OCI-LY1 (cell line): ENCODE data around the gene GALNT5.
A peak's percentile ranks its signal among the peaks of the same experiment; 100 is the strongest.

ENCODE experiments used
- H2AFZ ChIP-seq: fragments of 200-600 bp; sonication (generic), shearing (Covaris generic); 2 replicates; pipeline ENCODE4 v1.6.0; 2014; ENCODE audit warnings: antibody characterized with exemption, mild to moderate bottlenecking, low read length
- H3F3A ChIP-seq: fragments of 200-600 bp; sonication (generic), shearing (Covaris generic); 2 replicates; pipeline ENCODE4 v1.6.0; 2014; ENCODE audit warnings: mild to moderate bottlenecking, antibody characterized with exemption, low read length, moderate library complexity; ENCODE audit not compliant: insufficient read depth
- H3K27ac ChIP-seq: fragments of 200-600 bp; sonication (generic); 2 replicates; pipeline ENCODE4 v1.5.1; 2014; ENCODE audit warnings: low read length, mixed run types, mild to moderate bottlenecking, low read depth; ENCODE audit not compliant: poor library complexity, severe bottlenecking
- H3K27me3 ChIP-seq: fragments of 200-600 bp; sonication (generic); 2 replicates; pipeline ENCODE4 v1.6.0; 2014; ENCODE audit warnings: antibody characterized with exemption, mild to moderate bottlenecking, low read length, moderate library complexity; ENCODE audit not compliant: insufficient read depth
- H3K36me3 ChIP-seq: fragments of 200-600 bp; sonication (generic); 2 replicates; pipeline ENCODE4 v1.6.1; 2014; ENCODE audit warnings: mild to moderate bottlenecking, antibody characterized with exemption, low read length, moderate library complexity, mixed read lengths; ENCODE audit not compliant: insufficient read depth
- H3K4me1 ChIP-seq: fragments of 200-600 bp; sonication (generic); 2 replicates; pipeline ENCODE4 v1.5.1; 2014; ENCODE audit warnings: mild to moderate bottlenecking, low read length, moderate library complexity; ENCODE audit not compliant: insufficient read depth, severe bottlenecking
- H3K4me2 ChIP-seq: fragments of 200-600 bp; sonication (generic), shearing (Covaris generic); 2 replicates; pipeline ENCODE4 v1.6.1; 2014; ENCODE audit warnings: low read length
- H3K4me3 ChIP-seq: fragments of 200-600 bp; sonication (generic); 2 replicates; pipeline ENCODE4 v1.5.1; 2014; ENCODE audit warnings: low read length, low read depth, mild to moderate bottlenecking, mixed read lengths; ENCODE audit not compliant: poor library complexity, severe bottlenecking
- H3K79me2 ChIP-seq: fragments of 200-600 bp; shearing (Covaris generic); 2 replicates; pipeline ENCODE4 v1.6.1; 2016; ENCODE audit warnings: mixed run types, low read length, mixed read lengths; ENCODE audit not compliant: insufficient read depth
- H3K9ac ChIP-seq: fragments of 200-600 bp; sonication (generic), shearing (Covaris generic); 2 replicates; pipeline ENCODE4 v1.6.1; 2014; ENCODE audit warnings: mild to moderate bottlenecking, low read length, mixed read lengths
- H3K9me2 ChIP-seq: fragments of 200-600 bp; sonication (generic), shearing (Covaris generic); 2 replicates; pipeline ENCODE4 v1.6.1; 2014; ENCODE audit warnings: low read depth, mild to moderate bottlenecking, low read length, mixed read lengths
- H3K9me3 ChIP-seq: fragments of 200-600 bp; shearing (Covaris generic); 2 replicates; pipeline ENCODE4 v1.6.1; 2014; ENCODE audit warnings: low read length, mixed read lengths
- H4K20me1 ChIP-seq: fragments of 200-600 bp; sonication (generic), shearing (Covaris generic); 2 replicates; pipeline ENCODE4 v1.6.0; 2016; ENCODE audit warnings: mild to moderate bottlenecking, low read length; ENCODE audit not compliant: insufficient read depth
- EZH2 ChIP-seq: fragments of 200-600 bp; sonication (generic), shearing (Covaris generic); IDR thresholded peaks from 2 replicates; pipeline ENCODE4 v1.8.0; 2017; ENCODE audit warnings: borderline replicate concordance, mixed run types, mild to moderate bottlenecking, antibody characterized with exemption, low read length, moderate library complexity, mixed read lengths
- TF ChIP-seq, protein P1 (sequence below): fragments of 200-600 bp; sonication (generic), shearing (Covaris generic); IDR thresholded peaks from 2 replicates; pipeline ENCODE4 v1.5.1; 2017; ENCODE audit warnings: mild to moderate bottlenecking, antibody characterized with exemption, low read length, moderate library complexity, mixed read lengths

The GALNT5 gene

DNA sequence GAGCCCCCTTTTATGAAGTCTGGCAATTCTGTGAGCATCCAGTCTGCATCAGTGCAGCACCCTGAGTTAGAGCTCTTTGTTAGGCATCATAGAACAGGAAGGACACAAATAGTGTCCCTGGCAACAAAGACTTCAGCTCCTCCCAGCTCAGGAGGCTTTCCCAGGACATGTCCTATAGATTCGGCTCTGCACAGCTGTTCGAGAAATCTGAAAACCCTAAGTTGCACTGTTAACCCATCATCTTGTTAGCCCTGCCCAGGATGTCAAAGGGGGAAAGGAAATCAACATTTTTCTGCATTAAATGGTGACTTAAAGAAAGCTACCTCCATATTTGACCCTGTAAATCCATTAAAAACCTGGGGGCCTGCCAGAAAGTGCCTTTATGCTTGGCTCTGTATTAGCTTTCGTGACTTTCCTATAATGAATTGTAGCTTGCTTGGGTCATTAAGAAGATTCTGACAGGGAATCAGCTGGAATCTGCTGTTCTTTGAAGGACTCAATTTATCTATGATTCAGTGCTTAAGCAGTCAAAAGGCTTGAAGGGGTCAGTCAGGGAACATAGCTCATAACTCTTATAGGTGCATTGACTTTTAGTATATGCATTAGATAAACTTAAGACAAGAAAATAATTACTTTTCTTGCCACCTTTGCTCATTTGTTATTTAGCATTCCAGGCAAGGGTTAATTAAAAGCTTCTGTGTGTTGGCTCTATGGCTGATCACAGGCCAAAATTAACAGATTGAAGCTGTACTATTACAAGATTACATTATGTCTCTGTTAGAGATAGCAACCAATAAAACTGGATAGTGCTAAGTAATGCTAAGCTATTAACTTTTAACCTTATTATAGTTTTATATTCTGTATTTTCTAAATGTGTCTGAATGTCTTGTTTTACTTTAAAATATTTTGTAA is 47.6 kb downstream of the GALNT5 start:
- Histone ChIP-seq H3F3A (no peaks in the 10 kb centered on the region), H3K4me2 (no peak overlapping the region), H3K36me3 (no peaks in the 10 kb centered on the region), H4K20me1 (no peaks in the 10 kb centered on the region), H3K4me3 (no peak overlapping the region), H3K27me3 (no peaks in the 10 kb centered on the region), H3K9ac (no peak overlapping the region), H3K4me1 (no peaks in the 10 kb centered on the region), H3K27ac (no peak overlapping the region), H3K79me2 (no peaks in the 10 kb centered on the region), H2AFZ (no peak overlapping the region), H3K9me2 (no peaks in the 10 kb centered on the region), H3K9me3 (no peaks in the 10 kb centered on the region)
- no peak for TF ChIP-seq EZH2
- TF ChIP-seq, protein P1, sequence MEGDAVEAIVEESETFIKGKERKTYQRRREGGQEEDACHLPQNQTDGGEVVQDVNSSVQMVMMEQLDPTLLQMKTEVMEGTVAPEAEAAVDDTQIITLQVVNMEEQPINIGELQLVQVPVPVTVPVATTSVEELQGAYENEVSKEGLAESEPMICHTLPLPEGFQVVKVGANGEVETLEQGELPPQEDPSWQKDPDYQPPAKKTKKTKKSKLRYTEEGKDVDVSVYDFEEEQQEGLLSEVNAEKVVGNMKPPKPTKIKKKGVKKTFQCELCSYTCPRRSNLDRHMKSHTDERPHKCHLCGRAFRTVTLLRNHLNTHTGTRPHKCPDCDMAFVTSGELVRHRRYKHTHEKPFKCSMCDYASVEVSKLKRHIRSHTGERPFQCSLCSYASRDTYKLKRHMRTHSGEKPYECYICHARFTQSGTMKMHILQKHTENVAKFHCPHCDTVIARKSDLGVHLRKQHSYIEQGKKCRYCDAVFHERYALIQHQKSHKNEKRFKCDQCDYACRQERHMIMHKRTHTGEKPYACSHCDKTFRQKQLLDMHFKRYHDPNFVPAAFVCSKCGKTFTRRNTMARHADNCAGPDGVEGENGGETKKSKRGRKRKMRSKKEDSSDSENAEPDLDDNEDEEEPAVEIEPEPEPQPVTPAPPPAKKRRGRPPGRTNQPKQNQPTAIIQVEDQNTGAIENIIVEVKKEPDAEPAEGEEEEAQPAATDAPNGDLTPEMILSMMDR: no peak

DNA sequence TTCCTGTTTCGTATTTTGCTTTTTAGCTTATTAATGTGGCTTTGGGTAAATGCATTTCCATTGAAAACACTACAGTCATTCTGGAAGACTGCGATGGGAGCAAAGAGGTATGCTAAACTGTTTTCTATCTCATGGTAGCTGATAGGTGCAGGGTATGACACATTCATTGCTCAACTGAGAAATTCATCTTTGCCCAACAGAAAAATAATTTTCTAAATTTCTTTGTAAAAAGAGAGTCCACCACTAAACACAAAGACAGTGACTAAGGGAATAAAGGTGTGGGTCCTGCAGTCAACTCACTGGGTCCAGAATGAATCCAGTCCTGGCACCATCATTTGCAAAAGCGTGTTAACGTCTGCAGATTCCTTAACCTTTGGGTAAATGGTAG is 48.2 kb downstream of the GALNT5 start:
- no peaks in the 10 kb centered on the region for H3K9me2 ChIP-seq
- H3K27me3 ChIP-seq: no peaks in the 10 kb centered on the region
- H3K4me1 ChIP-seq: no peaks in the 10 kb centered on the region
- no peak overlapping the region for H3K4me3 ChIP-seq
- no peaks in the 10 kb centered on the region for H4K20me1 ChIP-seq
- no peak for TF ChIP-seq EZH2
- TF ChIP-seq, protein P1: no peak
- no peaks in the 10 kb centered on the region for H3K36me3 ChIP-seq
- no peak overlapping the region for H2AFZ ChIP-seq
- H3K4me2 ChIP-seq: no peak overlapping the region
- no peaks in the 10 kb centered on the region for H3F3A ChIP-seq
- no peak overlapping the region for H3K9ac ChIP-seq
- no peaks in the 10 kb centered on the region for H3K79me2 ChIP-seq
- no peaks in the 10 kb centered on the region for H3K9me3 ChIP-seq
- H3K27ac ChIP-seq: no peak overlapping the region

DNA sequence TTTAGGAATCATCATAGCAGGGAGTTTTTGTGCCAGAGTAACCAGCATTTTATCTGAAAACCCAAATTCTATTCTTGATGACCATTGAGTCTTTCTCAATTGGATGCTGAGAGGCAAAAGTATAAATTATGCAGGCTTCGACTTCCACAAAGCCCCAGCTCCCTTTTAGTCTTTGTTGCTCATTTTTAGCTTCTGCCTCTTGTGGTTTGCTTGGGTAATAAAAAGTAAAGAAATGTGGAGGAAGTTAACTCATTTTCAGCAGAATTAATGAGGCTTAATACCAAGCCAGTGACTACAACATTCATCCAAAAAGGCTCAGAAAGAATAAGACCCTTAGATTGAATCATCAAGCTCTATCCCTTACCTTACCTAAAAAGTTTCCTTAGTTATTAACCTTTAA is 49.5 kb downstream of the GALNT5 start:
- no peak overlapping the region for H2AFZ ChIP-seq
- H3K36me3 ChIP-seq: no peaks in the 10 kb centered on the region
- no peaks in the 10 kb centered on the region for H3K27me3 ChIP-seq
- no peaks in the 10 kb centered on the region for H3K9me3 ChIP-seq
- H3K4me2 ChIP-seq: no peak overlapping the region
- H4K20me1 ChIP-seq: no peaks in the 10 kb centered on the region
- H3K27ac ChIP-seq: no peak overlapping the region
- H3K9me2 ChIP-seq: no peaks in the 10 kb centered on the region
- H3K9ac ChIP-seq: no peak overlapping the region
- no peak overlapping the region for H3K4me3 ChIP-seq
- no peak for TF ChIP-seq EZH2
- TF ChIP-seq, protein P1: peak; percentile 13; the same call in 1 of the 2 replicates
- H3K79me2 ChIP-seq: no peaks in the 10 kb centered on the region
- H3F3A ChIP-seq: no peaks in the 10 kb centered on the region
- H3K4me1 ChIP-seq: no peaks in the 10 kb centered on the region
